Mesodermal cell (in vitro differentiated cells): ENCODE data around the gene MRPS31.
A peak's percentile ranks its signal among the peaks of the same experiment; 100 is the strongest.

Experiments
- H3K27ac ChIP-seq: 2 replicates; pipeline ENCODE4 v1.7.0; 2013; ENCODE audit warnings: mild to moderate bottlenecking, low read depth, low read length, moderate library complexity; ENCODE audit not compliant: severe bottlenecking
- H3K36me3 ChIP-seq: 2 replicates; pipeline ENCODE4 v1.7.1; 2013; ENCODE audit warnings: mild to moderate bottlenecking, low read length, moderate library complexity; ENCODE audit not compliant: control insufficient read depth, insufficient read depth
- H3K4me1 ChIP-seq: one replicate; pipeline ENCODE4 v1.7.1; 2013; ENCODE audit warnings: mild to moderate bottlenecking, low read length; ENCODE audit not compliant: insufficient read depth, control insufficient read depth, poor library complexity, severe bottlenecking
- H3K4me3 ChIP-seq: 2 replicates; pipeline ENCODE4 v1.7.0; 2013; ENCODE audit warnings: low read length, control low read depth, mild to moderate bottlenecking; ENCODE audit not compliant: insufficient read depth, poor library complexity, severe bottlenecking; ENCODE audit errors: extremely low read depth
- H3K9me3 ChIP-seq: 2 replicates; pipeline ENCODE4 v1.7.1; 2013; ENCODE audit warnings: mild to moderate bottlenecking, low read length, moderate library complexity; ENCODE audit not compliant: control insufficient read depth
- WGBS, 2 experiments: methylation state at CpG; one replicate each; pipeline ENCODE4 v1.1.5; 2013; ENCODE audit warnings: missing lambda C conversion rate in 2 of 2; ENCODE audit not compliant: insufficient coverage in 2 of 2; 5-methylcytosine and 5-hydroxymethylcytosine counted together

The MRPS31 gene

GRCh38 chr13:40777809-40778175, 6.8 kb upstream of the MRPS31 start:
- Histone ChIP-seq H3K4me3 (no peak overlapping the region), H3K36me3 (no peaks in the 10 kb centered on the region), H3K9me3 (no peaks in the 10 kb centered on the region), H3K4me1 (peaks cover 9% of the 10 kb centered on the region), H3K27ac (no peak overlapping the region)
- WGBS, 2 experiments, result 61 to 62% methylated on average over 3 of the region's 3 CpGs

GRCh38 chr13:40777166-40777808, 6.3 kb upstream of the MRPS31 start:
- 19 to 33% methylated on average over 5 to 7 of the region's 7 CpGs for WGBS, 2 experiments
- Histone ChIP-seq H3K9me3 (no peaks in the 10 kb centered on the region), H3K4me1 (peaks cover 9% of the 10 kb centered on the region), H3K36me3 (no peaks in the 10 kb centered on the region), H3K27ac (no peak overlapping the region), H3K4me3 (no peak overlapping the region)

- Histone ChIP-seq H3K36me3 (no peaks in the 10 kb centered on the region), H3K9me3 (no peaks in the 10 kb centered on the region), H3K4me3 (no peak overlapping the region), H3K4me1 (peaks cover 9% of the 10 kb centered on the region), H3K27ac (no peak overlapping the region)
- WGBS, 2 experiments, result 66 to 72% methylated on average over 5 to 6 of the region's 7 CpGs
Observed at GRCh38 chr13:40776681-40777165, 5.7 kb upstream of the MRPS31 start.

GRCh38 chr13:40776232-40776631, 5.2 kb upstream of the MRPS31 start:
- no peak overlapping the region for H3K27ac ChIP-seq
- WGBS, 2 experiments, result 87 to 89% methylated on average over 3 to 5 of the region's 7 CpGs
- no peak overlapping the region for H3K4me3 ChIP-seq
- H3K4me1 ChIP-seq, result peaks cover 9% of the 10 kb centered on the region
- H3K36me3 ChIP-seq, result no peaks in the 10 kb centered on the region
- no peaks in the 10 kb centered on the region for H3K9me3 ChIP-seq

GRCh38 chr13:40774672-40775071, 3.7 kb upstream of the MRPS31 start:
- 100% methylated on average over 1 of the region's 6 CpGs; no CpG with 5 or more reads in 1 of the 2 experiments for WGBS, 2 experiments
- Histone ChIP-seq H3K4me1 (peaks cover 9% of the 10 kb centered on the region), H3K4me3 (no peak overlapping the region), H3K27ac (no peak overlapping the region), H3K36me3 (no peaks in the 10 kb centered on the region), H3K9me3 (no peaks in the 10 kb centered on the region)

GRCh38 chr13:40772765-40773473, 1.9 kb upstream of the MRPS31 start:
- no peaks in the 10 kb centered on the region for H3K9me3 ChIP-seq
- H3K4me3 ChIP-seq, result no peak overlapping the region
- peaks cover 9% of the 10 kb centered on the region for H3K4me1 ChIP-seq
- H3K36me3 ChIP-seq, result no peaks in the 10 kb centered on the region
- 89 to 96% methylated on average over 3 to 5 of the region's 6 CpGs for WGBS, 2 experiments
- H3K27ac ChIP-seq, result no peak overlapping the region

GRCh38 chr13:40770609-40770933, 419 bp downstream of the MRPS31 start:
- H3K27ac ChIP-seq, result peak overlapping the region; percentile 82
- H3K9me3 ChIP-seq, result no peaks in the 10 kb centered on the region
- H3K4me3 ChIP-seq, result peak overlapping the region; percentile 90
- no peaks in the 10 kb centered on the region for H3K4me1 ChIP-seq
- WGBS, 2 experiments, result 0 to 1% methylated on average over 9 of the region's 9 CpGs
- peaks cover 10% of the 10 kb centered on the region for H3K36me3 ChIP-seq

- H3K4me1 ChIP-seq, result no peaks in the 10 kb centered on the region
- H3K9me3 ChIP-seq, result no peaks in the 10 kb centered on the region
- peak overlapping the region; percentile 90 for H3K4me3 ChIP-seq
- H3K27ac ChIP-seq, result no peak overlapping the region
- 93 to 96% methylated on average over 6 of the region's 6 CpGs for WGBS, 2 experiments
- H3K36me3 ChIP-seq, result peaks cover 10% of the 10 kb centered on the region
Observed at GRCh38 chr13:40769970-40770369, 1.0 kb downstream of the MRPS31 start.

GRCh38 chr13:40765602-40766001, 5.4 kb downstream of the MRPS31 start:
- no peaks in the 10 kb centered on the region for H3K9me3 ChIP-seq
- H3K4me3 ChIP-seq, result no peak overlapping the region
- H3K4me1 ChIP-seq, result no peaks in the 10 kb centered on the region
- H3K36me3 ChIP-seq, result peaks cover 15% of the 10 kb centered on the region
- no CpG with 5 or more reads among the region's 1 CpG for WGBS, 2 experiments
- H3K27ac ChIP-seq, result no peak overlapping the region

- Histone ChIP-seq H3K27ac (no peak overlapping the region), H3K9me3 (no peaks in the 10 kb centered on the region), H3K4me3 (no peak overlapping the region), H3K36me3 (peaks cover 21% of the 10 kb centered on the region), H3K4me1 (no peaks in the 10 kb centered on the region)
- WGBS, 2 experiments, result 50 to 83% methylated on average over 1 of the region's 3 CpGs
Observed at GRCh38 chr13:40764587-40765403, 6.2 kb downstream of the MRPS31 start.
